Vagina (tissue), 2 donors: ENCODE results near the gene DNAJA2.

Experiments used
- POLR2A ChIP-seq, 2 donors: fragments of 450-650 bp; IDR thresholded peaks; one replicate each; pipeline ENCODE4 v1.6.1; 2017; ENCODE audit warnings: antibody characterized with exemption in 2 of 2, mild to moderate bottlenecking in 2 of 2, moderate library complexity in 2 of 2
- POLR2AphosphoS5 ChIP-seq, 2 donors: sonication (generic); formaldehyde crosslinking; IDR thresholded peaks; one replicate each; pipeline ENCODE4 v1.9.0; 2017; ENCODE audit warnings: antibody characterized with exemption in 2 of 2, mild to moderate bottlenecking in 2 of 2, low read depth in 1 of 2; ENCODE audit not compliant: insufficient read depth in 1 of 2
- TF ChIP-seq, protein P1 (sequence below), 3 experiments: fragments of 450-650 bp in 2 of 3; fragments of 200-600 bp in 1 of 3; sonication (generic) in 1 of 3; IDR thresholded peaks; one replicate each; pipeline ENCODE4 v1.5.1; 2017 to 2019; ENCODE audit warnings: antibody characterized with exemption in 3 of 3, mild to moderate bottlenecking in 2 of 3, moderate library complexity in 2 of 3

DNA sequence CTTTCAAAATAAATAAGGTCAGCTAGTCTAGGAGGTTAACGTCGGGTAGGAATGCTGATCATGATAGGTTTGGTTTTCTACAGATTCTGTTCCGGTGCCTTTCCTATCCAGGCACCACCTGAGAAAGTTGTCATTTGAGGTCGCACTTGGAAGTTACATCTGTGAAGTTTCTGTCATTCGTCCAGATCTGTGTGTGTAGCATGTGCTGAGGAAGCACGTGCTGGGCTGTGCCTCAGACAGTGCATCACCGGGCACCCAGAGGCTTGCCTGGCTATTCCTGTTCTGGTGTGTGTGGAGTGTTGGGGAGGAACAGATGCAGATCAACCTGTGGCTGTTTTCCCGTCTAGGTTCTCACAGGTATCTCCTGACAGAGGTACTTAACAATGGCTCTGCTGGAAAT lies 42.6 kb downstream of the DNAJA2 start:
- TF ChIP-seq POLR2AphosphoS5 (IDR thresholded peaks at IDR 0.05; ENCODE audit: insufficient read depth in 1 of 2, low read depth in 1 of 2) (no peak), POLR2A (IDR thresholded peaks at IDR 0.05) (no peak)
- TF ChIP-seq, protein P1, sequence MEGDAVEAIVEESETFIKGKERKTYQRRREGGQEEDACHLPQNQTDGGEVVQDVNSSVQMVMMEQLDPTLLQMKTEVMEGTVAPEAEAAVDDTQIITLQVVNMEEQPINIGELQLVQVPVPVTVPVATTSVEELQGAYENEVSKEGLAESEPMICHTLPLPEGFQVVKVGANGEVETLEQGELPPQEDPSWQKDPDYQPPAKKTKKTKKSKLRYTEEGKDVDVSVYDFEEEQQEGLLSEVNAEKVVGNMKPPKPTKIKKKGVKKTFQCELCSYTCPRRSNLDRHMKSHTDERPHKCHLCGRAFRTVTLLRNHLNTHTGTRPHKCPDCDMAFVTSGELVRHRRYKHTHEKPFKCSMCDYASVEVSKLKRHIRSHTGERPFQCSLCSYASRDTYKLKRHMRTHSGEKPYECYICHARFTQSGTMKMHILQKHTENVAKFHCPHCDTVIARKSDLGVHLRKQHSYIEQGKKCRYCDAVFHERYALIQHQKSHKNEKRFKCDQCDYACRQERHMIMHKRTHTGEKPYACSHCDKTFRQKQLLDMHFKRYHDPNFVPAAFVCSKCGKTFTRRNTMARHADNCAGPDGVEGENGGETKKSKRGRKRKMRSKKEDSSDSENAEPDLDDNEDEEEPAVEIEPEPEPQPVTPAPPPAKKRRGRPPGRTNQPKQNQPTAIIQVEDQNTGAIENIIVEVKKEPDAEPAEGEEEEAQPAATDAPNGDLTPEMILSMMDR (IDR thresholded peaks at IDR 0.05): no peak
